SK-N-SH treated with all-trans-retinoic acid at 6 μM for 48 hours (cell line): ENCODE data around the gene POT1.

Experiments
- ATAC-seq: fragments of 200-7000 bp; cut with Tn5 transposase; 3 replicates; pipeline ENCODE4 v1.9.1; 2020; ENCODE audit warnings: mild to moderate bottlenecking, moderate library complexity
- ARNTL ChIP-seq: fragments of 450-650 bp; formaldehyde crosslinking; IDR thresholded peaks from 2 replicates; pipeline ENCODE4 v1.5.0; 2020; ENCODE audit warnings: low read depth, mild to moderate bottlenecking, moderate library complexity, borderline replicate concordance
- BACH2 ChIP-seq: fragments of 250-450 bp; sonication (Bioruptor Pico); IDR thresholded peaks from 2 replicates; pipeline ENCODE4 v1.9.0; 2021; ENCODE audit warnings: mild to moderate bottlenecking, borderline replicate concordance
- CSDC2 ChIP-seq: fragments of 250-450 bp; sonication (Bioruptor Pico); IDR thresholded peaks from 2 replicates; pipeline ENCODE4 v1.5.0; 2020; ENCODE audit warnings: mild to moderate bottlenecking, moderate library complexity
- CSRNP3 ChIP-seq: fragments of 250-450 bp; sonication (Bioruptor Pico); IDR thresholded peaks from 2 replicates; pipeline ENCODE4 v1.5.1; 2021; ENCODE audit warnings: mild to moderate bottlenecking, moderate library complexity
- ESRRG ChIP-seq: fragments of 250-450 bp; sonication (Bioruptor Pico); IDR thresholded peaks from 2 replicates; pipeline ENCODE4 v1.6.1; 2021; ENCODE audit warnings: mild to moderate bottlenecking
- GLIS3 ChIP-seq: fragments of 250-450 bp; sonication (Bioruptor Pico); IDR thresholded peaks from 2 replicates; pipeline ENCODE4 v1.5.0; 2020; ENCODE audit warnings: mild to moderate bottlenecking, moderate library complexity
- ISL1 ChIP-seq: fragments of 250-450 bp; sonication (Bioruptor Pico); IDR thresholded peaks from 2 replicates; pipeline ENCODE4 v2.1.2; 2022; ENCODE audit warnings: mild to moderate bottlenecking, moderate library complexity
- OSR1 ChIP-seq: fragments of 250-450 bp; sonication (Bioruptor Pico); IDR thresholded peaks from 2 replicates; pipeline ENCODE4 v1.8.0; 2022; ENCODE audit warnings: moderate library complexity, mild to moderate bottlenecking, inconsistent platforms
- PATZ1 ChIP-seq: fragments of 250-450 bp; sonication (Bioruptor Pico); IDR thresholded peaks from 2 replicates; pipeline ENCODE4 v1.8.0; 2020; ENCODE audit warnings: mild to moderate bottlenecking, moderate library complexity, borderline replicate concordance
- POU6F1 ChIP-seq: fragments of 250-450 bp; sonication (Bioruptor Pico); IDR thresholded peaks from 2 replicates; pipeline ENCODE4 v1.8.0; 2021; ENCODE audit warnings: low read depth, mild to moderate bottlenecking, moderate library complexity, borderline replicate concordance
- PPARA ChIP-seq: fragments of 250-450 bp; sonication (Bioruptor Pico); IDR thresholded peaks from 2 replicates; pipeline ENCODE4 v1.5.0; 2020; ENCODE audit warnings: mild to moderate bottlenecking, borderline replicate concordance
- RARB ChIP-seq: fragments of 250-450 bp; sonication (Bioruptor Pico); IDR thresholded peaks from 2 replicates; pipeline ENCODE4 v1.8.0; 2021; ENCODE audit warnings: mild to moderate bottlenecking, moderate library complexity
- SNAI2 ChIP-seq: fragments of 250-450 bp; sonication (Bioruptor Pico); IDR thresholded peaks from 2 replicates; pipeline ENCODE4 v1.5.0; 2020; ENCODE audit warnings: mild to moderate bottlenecking, moderate library complexity
- TCF4 ChIP-seq: fragments of 250-450 bp; sonication (Bioruptor Pico); IDR thresholded peaks from 2 replicates; pipeline ENCODE4 v1.8.0; 2021; ENCODE audit warnings: mild to moderate bottlenecking, moderate library complexity, borderline replicate concordance
- TOX ChIP-seq: fragments of 250-450 bp; sonication (Bioruptor Pico); IDR thresholded peaks from 2 replicates; pipeline ENCODE4 v1.8.0; 2021; ENCODE audit warnings: mild to moderate bottlenecking, moderate library complexity, borderline replicate concordance
- TSHZ2 ChIP-seq: fragments of 250-450 bp; sonication (Bioruptor Pico); IDR thresholded peaks from 2 replicates; pipeline ENCODE4 v1.5.0; 2020; ENCODE audit warnings: mild to moderate bottlenecking, moderate library complexity
- ZC3H10 ChIP-seq: fragments of 250-450 bp; sonication (Bioruptor Pico); IDR thresholded peaks from 2 replicates; pipeline ENCODE4 v1.5.1; 2021; ENCODE audit warnings: mild to moderate bottlenecking, moderate library complexity
- ZFP3 ChIP-seq: fragments of 250-450 bp; sonication (Bioruptor Pico); IDR thresholded peaks from 2 replicates; pipeline ENCODE4 v1.5.0; 2020; ENCODE audit warnings: mild to moderate bottlenecking, moderate library complexity
- ZFP30 ChIP-seq: fragments of 450-650 bp; formaldehyde crosslinking; IDR thresholded peaks from 2 replicates; pipeline ENCODE4 v1.5.0; 2022; ENCODE audit warnings: mild to moderate bottlenecking, moderate library complexity
- ZNF565 ChIP-seq: fragments of 450-650 bp; formaldehyde crosslinking; conservative IDR thresholded peaks from 2 replicates; pipeline ENCODE4 v1.5.0; 2020; ENCODE audit warnings: low read depth, mild to moderate bottlenecking, moderate library complexity
- ZNF70 ChIP-seq: fragments of 450-650 bp; formaldehyde crosslinking; IDR thresholded peaks from 2 replicates; pipeline ENCODE4 v1.5.0; 2020; ENCODE audit warnings: mild to moderate bottlenecking, moderate library complexity
- ZNF8 ChIP-seq: fragments of 450-650 bp; formaldehyde crosslinking; IDR thresholded peaks from 2 replicates; pipeline ENCODE4 v1.5.0; 2020; ENCODE audit warnings: mild to moderate bottlenecking, moderate library complexity

The POT1 gene

GRCh38 chr7:124776153-124776552 is 153.5 kb downstream of the POT1 start:
- no peak for TF ChIP-seq ZNF8 (CRISPR knock-in tag)
- no peak for TF ChIP-seq ZNF565
- TF ChIP-seq, all 23 proteins: peak for 0
- ATAC-seq, result no peak

- ATAC-seq, result no peak
- no peak for TF ChIP-seq GLIS3 (CRISPR knock-in tag)
- no peak for TF ChIP-seq PATZ1 (CRISPR knock-in tag)
- no peak for TF ChIP-seq SNAI2 (CRISPR knock-in tag)
- no peak for TF ChIP-seq POU6F1 (CRISPR knock-in tag)
- no peak for TF ChIP-seq TOX (CRISPR knock-in tag)
- no peak for TF ChIP-seq RARB
- TF ChIP-seq ARNTL (CRISPR knock-in tag), result no peak
- no peak for TF ChIP-seq TSHZ2
- TF ChIP-seq PPARA, result no peak
- no peak for TF ChIP-seq TCF4 (CRISPR knock-in tag)
- TF ChIP-seq OSR1 (CRISPR knock-in tag), result no peak
- no peak for TF ChIP-seq ZFP3
- TF ChIP-seq ZNF8 (CRISPR knock-in tag), result no peak
- TF ChIP-seq ZC3H10 (CRISPR knock-in tag), result no peak
- TF ChIP-seq ESRRG (CRISPR knock-in tag), result no peak
- TF ChIP-seq CSDC2 (CRISPR knock-in tag), result no peak
- TF ChIP-seq ISL1, result no peak
- TF ChIP-seq CSRNP3 (CRISPR knock-in tag), result no peak
- TF ChIP-seq ZNF70 (CRISPR knock-in tag), result no peak
- no peak for TF ChIP-seq BACH2 (CRISPR knock-in tag)
- TF ChIP-seq, all 23 proteins: peak for 0
These were observed 154.2 kb downstream of the POT1 start for GRCh38 chr7:124775422-124775821.

- no peak for ATAC-seq
- TF ChIP-seq ZC3H10 (CRISPR knock-in tag), result no peak
- no peak for TF ChIP-seq ARNTL (CRISPR knock-in tag)
- no peak for TF ChIP-seq POU6F1 (CRISPR knock-in tag)
- no peak for TF ChIP-seq BACH2 (CRISPR knock-in tag)
- TF ChIP-seq ZFP30 (CRISPR knock-in tag), result no peak
- no peak for TF ChIP-seq ZFP3
- no peak for TF ChIP-seq CSDC2 (CRISPR knock-in tag)
- no peak for TF ChIP-seq GLIS3 (CRISPR knock-in tag)
- no peak for TF ChIP-seq ESRRG (CRISPR knock-in tag)
- no peak for TF ChIP-seq RARB
- no peak for TF ChIP-seq ZNF8 (CRISPR knock-in tag)
- no peak for TF ChIP-seq PPARA
- TF ChIP-seq CSRNP3 (CRISPR knock-in tag), result no peak
- TF ChIP-seq TSHZ2, result no peak
- TF ChIP-seq TOX (CRISPR knock-in tag), result no peak
These were observed 155.7 kb downstream of the POT1 start for GRCh38 chr7:124773938-124774337.
